HCT116 (cell line): ENCODE measurements around the gene TNFAIP3. TPM values are rescaled to one million over a fixed set of nuclear protein-coding genes. Genes with fewer than 3 reads are reported as not detected.

Experiments used
- ATAC-seq: fragments of 200-7000 bp; cut with Tn5 transposase; 2 replicates; pipeline ENCODE4 v1.9.1; 2020; ENCODE audit warnings: mild to moderate bottlenecking, moderate library complexity
- BruUV-seq: library from RNA; stranded (reverse); fragments of 400-500 nt; replicated peaks from 2 replicates; lab custom pipeline; 2021; lab: Mats Ljungman, UMichigan
- CTCF ChIA-PET: fragments of 300-600 bp; sonication (Branson Sonifier 250); formaldehyde crosslinking; loops from one replicate; lab custom pipeline; 2021; ENCODE audit warnings: antibody characterized with exemption; lab: Charles Lee
- POLR2A ChIA-PET: fragments of 300-600, 350-600 bp; sonication (Branson Sonifier 250); formaldehyde crosslinking; loops from one replicate; lab custom pipeline; 2021; ENCODE audit warnings: antibody characterized with exemption; lab: Charles Lee
- RAD21 ChIA-PET, 2 experiments: fragments of 300-600 bp; sonication (Branson Sonifier 250); formaldehyde crosslinking; loops; one replicate each; lab custom pipeline; 2023; ENCODE audit warnings: low total read pairs in 2 of 2; ENCODE audit not compliant: uncharacterized antibody in 2 of 2, unreplicated experiment in 2 of 2, low non-redundant PET in 1 of 2; lab: Charles Lee
- DNase-seq: peaks from one replicate; pipeline ENCODE4 v3.0.0-alpha.2; 2010; ENCODE audit warnings: low read depth, low spot score
- H2AFZ ChIP-seq: fragments of 200-600 bp; shearing (Covaris generic), sonication (generic); 2 replicates; pipeline ENCODE4 v1.6.1; 2017; ENCODE audit warnings: low read depth, mixed run types, mixed read lengths, antibody characterized with exemption, low read length; ENCODE audit not compliant: poor library complexity, severe bottlenecking
- H3K27ac ChIP-seq: 2 replicates; pipeline ENCODE4 v1.5.1; 2012; ENCODE audit warnings: low read depth, low read length
- H3K27me3 ChIP-seq: fragments of 200-600 bp; sonication (generic); 2 replicates; pipeline ENCODE4 v1.6.1; 2016; ENCODE audit warnings: mixed run types, low read length, mixed read lengths; ENCODE audit not compliant: insufficient read depth
- H3K36me3 ChIP-seq, 2 experiments: fragments of 200-500 bp in 1 of 2; fragments of 200-600 bp in 1 of 2; sonication (Bioruptor generic) in 1 of 2; sonication (generic) in 1 of 2; 2 replicates each; pipeline versions ENCODE4 v1.5.1 to v1.6.1; 2014 to 2016; ENCODE audit warnings: low read length in 2 of 2, inconsistent platforms in 1 of 2, mixed read lengths in 1 of 2, mixed run types in 1 of 2; ENCODE audit not compliant: insufficient read depth in 2 of 2, control insufficient read depth in 1 of 2
- H3K4me1 ChIP-seq, 2 experiments: fragments of 200-600 bp in 1 of 2; sonication (generic) in 1 of 2; 2 replicates each; pipeline versions ENCODE4 v1.5.1 to v1.6.1; 2012 to 2017; ENCODE audit warnings: low read length in 2 of 2, inconsistent platforms in 1 of 2, mild to moderate bottlenecking in 1 of 2, mixed read lengths in 1 of 2, mixed run types in 1 of 2, moderate library complexity in 1 of 2; ENCODE audit not compliant: insufficient read depth in 2 of 2, control insufficient read depth in 1 of 2
- H3K4me2 ChIP-seq: fragments of 200-600 bp; sonication (generic); 2 replicates; pipeline ENCODE4 v1.6.1; 2017; ENCODE audit warnings: mixed run types, low read length, mixed read lengths
- H3K4me3 ChIP-seq, 2 experiments: fragments of 200-600 bp in 1 of 2; sonication (generic) in 1 of 2; replicated peaks in 1 of 2; 2 replicates each; pipeline ENCODE4 v1.5.1; 2011 to 2016; ENCODE audit warnings: low read length in 2 of 2, control low read depth in 1 of 2, low read depth in 1 of 2, mild to moderate bottlenecking in 1 of 2, mixed read lengths in 1 of 2, mixed run types in 1 of 2
- H3K79me2 ChIP-seq: fragments of 200-600 bp; sonication (generic); 2 replicates; pipeline ENCODE4 v1.6.1; 2017; ENCODE audit warnings: mild to moderate bottlenecking, mixed run types, low read length, moderate library complexity, mixed read lengths; ENCODE audit not compliant: insufficient read depth
- H3K9ac ChIP-seq: fragments of 200-600 bp; sonication (generic); 2 replicates; pipeline ENCODE4 v1.6.1; 2016; ENCODE audit warnings: low read length, mixed read lengths
- H3K9me2 ChIP-seq: fragments of 200-600 bp; sonication (generic), shearing (Covaris generic); 2 replicates; pipeline ENCODE4 v1.6.1; 2017; ENCODE audit warnings: mixed run types, mild to moderate bottlenecking, moderate library complexity; ENCODE audit not compliant: insufficient read depth
- H3K9me3 ChIP-seq, 2 experiments: fragments of 200-500 bp in 1 of 2; fragments of 200-600 bp in 1 of 2; sonication (Bioruptor generic) in 1 of 2; sonication (generic) in 1 of 2; 2 replicates each; pipeline ENCODE4 v1.6.1; 2014 to 2017; ENCODE audit warnings: low read length in 2 of 2, mixed read lengths in 2 of 2, inconsistent platforms in 1 of 2, low read depth in 1 of 2, mild to moderate bottlenecking in 1 of 2, mixed run types in 1 of 2, moderate library complexity in 1 of 2; ENCODE audit not compliant: control insufficient read depth in 1 of 2, insufficient read depth in 1 of 2
- H4K20me1 ChIP-seq: fragments of 200-600 bp; sonication (generic), shearing (Covaris generic); 2 replicates; pipeline ENCODE4 v1.6.1; 2017; ENCODE audit warnings: mixed run types, mild to moderate bottlenecking, moderate library complexity; ENCODE audit not compliant: insufficient read depth
- CBX3 ChIP-seq: IDR thresholded peaks from 2 replicates; pipeline ENCODE4 v1.6.1; 2012; ENCODE audit warnings: low read depth
- EGR1 ChIP-seq: IDR thresholded peaks from 2 replicates; pipeline ENCODE4 v1.6.1; 2012; ENCODE audit warnings: low read depth
- ELF1 ChIP-seq: IDR thresholded peaks from 2 replicates; pipeline ENCODE4 v1.6.1; 2012; ENCODE audit warnings: low read depth, borderline replicate concordance
- FOSL1 ChIP-seq: IDR thresholded peaks from 2 replicates; pipeline ENCODE4 v1.6.1; 2012; ENCODE audit warnings: low read depth
- JUND ChIP-seq: IDR thresholded peaks from 2 replicates; pipeline ENCODE4 v1.6.1; 2012
- MAX ChIP-seq: IDR thresholded peaks from 2 replicates; pipeline ENCODE4 v1.6.1; 2012
- POLR2A ChIP-seq: IDR thresholded peaks from 2 replicates; pipeline ENCODE4 v1.7.0; 2011; ENCODE audit warnings: borderline replicate concordance; ENCODE audit not compliant: insufficient read depth, insufficient read length; ENCODE audit errors: extremely low read depth
- REST ChIP-seq: IDR thresholded peaks from 2 replicates; pipeline ENCODE4 v1.6.1; 2012; ENCODE audit warnings: low read depth
- SIN3A ChIP-seq: IDR thresholded peaks from 2 replicates; pipeline ENCODE4 v1.6.1; 2012; ENCODE audit warnings: low read depth
- SRF ChIP-seq: IDR thresholded peaks from 2 replicates; pipeline ENCODE4 v1.6.1; 2012; ENCODE audit warnings: low read depth
- YY1 ChIP-seq: IDR thresholded peaks from 2 replicates; pipeline ENCODE4 v1.6.1; 2011; ENCODE audit warnings: low read length, low read depth, moderate library complexity, mild to moderate bottlenecking; ENCODE audit not compliant: insufficient replicate concordance; ENCODE audit errors: extremely low read depth
- ZBTB33 ChIP-seq: IDR thresholded peaks from 2 replicates; pipeline ENCODE4 v1.6.1; 2011; ENCODE audit warnings: mild to moderate bottlenecking, low read length, moderate library complexity; ENCODE audit not compliant: insufficient replicate concordance; ENCODE audit errors: extremely low read depth
- ZFX ChIP-seq: fragments of 450-650 bp; IDR thresholded peaks from 2 replicates; pipeline ENCODE4 v1.6.1; 2017
- ZNF274 ChIP-seq: fragments of 200-500 bp; sonication (Bioruptor generic); IDR thresholded peaks from 2 replicates; pipeline ENCODE4 v1.6.1; 2014; ENCODE audit warnings: mild to moderate bottlenecking, low read depth, low read length, inconsistent platforms
- intact Hi-C: fragments of 100-400 bp; cut with micrococcal nuclease; formaldehyde crosslinking; loops from 2 replicates; pipeline ENCODE4 v1.10.0; 2022
- total RNA-seq: library from RNA; stranded (reverse); gene quantifications from one replicate; pipeline ENCODE4 v1.2.1, GENCODE V29; 2021; ENCODE audit not compliant: unreplicated experiment

The TNFAIP3 gene
- total RNA-seq, 1 experiment from 2014 or later: 4.4 TPM

- ChIA-PET RAD21 (no interaction called here), CTCF (interaction anchor here (0.8 kb wide), 1 partner anchor 14 kb away, joined by 3 read pairs; the partner anchor contains the start of gene TNFAIP3), POLR2A (no interaction called here)
- H3K9ac ChIP-seq: no peak overlapping the region
- H2AFZ ChIP-seq: no peak overlapping the region
- peaks cover 3 to 7% of the 10 kb centered on the region in 2 experiments; a peak in 3 of 4 replicates for H3K36me3 ChIP-seq
- H3K4me3 ChIP-seq: no peak overlapping the region
- no peak for DNase-seq
- no peaks in the 10 kb centered on the region for H3K4me1 ChIP-seq
- H3K27me3 ChIP-seq: no peaks in the 10 kb centered on the region
- no peak overlapping the region for H3K27ac ChIP-seq
- no peaks in the 10 kb centered on the region for H3K9me3 ChIP-seq
- no peaks in the 10 kb centered on the region for H3K9me2 ChIP-seq
- intact Hi-C loops: no loop called here
- ATAC-seq: no peak
- H3K79me2 ChIP-seq: no peaks in the 10 kb centered on the region
- H4K20me1 ChIP-seq: no peaks in the 10 kb centered on the region
- no TSS peak for BruUV-seq
- no peak overlapping the region for H3K4me2 ChIP-seq
- TF ChIP-seq ELF1 (no peak), ZBTB33 (no peak), EGR1 (no peak), SIN3A (no peak), POLR2A (no peak), ZNF274 (no peak), YY1 (no peak), FOSL1 (no peak), CBX3 (no peak), REST (no peak), ZFX (no peak), JUND (no peak), MAX (no peak), SRF (no peak)
- TF ChIP-seq, all 23 proteins: peak for 0
Observed at GRCh38 chr6:137881522-137881886, 14.4 kb downstream of the TNFAIP3 start.
